GM12872 (cell line): Measurements from ENCODE around the gene FES.

Experiments used
- TF ChIP-seq, protein P1 (sequence below): IDR thresholded peaks from 3 replicates; pipeline ENCODE4 v1.5.1; 2011; ENCODE audit warnings: low read depth, mild to moderate bottlenecking, low read length, moderate library complexity; ENCODE audit not compliant: insufficient read depth

Gene FES

DNA sequence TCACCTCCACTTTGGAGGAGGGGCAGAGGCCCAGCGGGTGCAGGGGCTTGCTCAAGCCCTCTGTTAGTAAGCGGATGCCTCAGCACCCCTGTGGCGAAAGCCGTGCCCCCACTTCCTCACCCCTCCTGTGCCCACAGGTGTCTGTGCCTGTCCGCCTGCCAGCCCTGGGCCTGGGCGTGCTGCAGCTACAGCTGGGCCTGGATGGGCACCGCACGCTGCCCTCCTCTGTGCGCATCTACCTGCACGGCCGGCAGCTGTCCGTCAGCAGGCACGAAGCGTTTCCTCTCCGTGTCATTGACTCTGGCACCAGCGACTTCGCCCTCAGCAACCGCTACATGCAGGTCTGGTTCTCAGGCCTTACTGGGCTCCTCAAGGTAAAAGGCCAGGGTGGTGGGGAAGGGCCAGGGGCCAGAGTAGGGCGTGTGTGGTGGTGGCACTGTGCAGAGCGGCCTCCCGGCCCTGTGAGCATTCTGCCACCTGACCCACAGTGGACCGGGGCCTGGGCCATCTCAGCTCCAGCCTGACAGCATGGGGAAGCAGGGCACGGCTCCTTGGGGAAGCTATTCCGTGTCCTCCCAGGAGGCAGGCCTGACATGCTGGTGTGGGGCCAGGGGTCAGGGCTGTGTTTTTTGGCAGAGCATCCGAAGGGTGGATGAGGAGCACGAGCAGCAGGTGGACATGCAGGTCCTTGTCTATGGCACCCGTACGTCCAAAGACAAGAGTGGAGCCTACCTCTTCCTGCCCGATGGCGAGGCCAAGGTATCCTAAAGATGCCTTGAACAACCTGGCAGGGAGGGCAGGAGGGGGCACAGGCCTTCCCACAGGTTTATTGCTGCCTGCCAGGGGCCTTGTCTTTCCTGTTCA, 27.8 kb downstream of the FES start:
- TF ChIP-seq, protein P1, sequence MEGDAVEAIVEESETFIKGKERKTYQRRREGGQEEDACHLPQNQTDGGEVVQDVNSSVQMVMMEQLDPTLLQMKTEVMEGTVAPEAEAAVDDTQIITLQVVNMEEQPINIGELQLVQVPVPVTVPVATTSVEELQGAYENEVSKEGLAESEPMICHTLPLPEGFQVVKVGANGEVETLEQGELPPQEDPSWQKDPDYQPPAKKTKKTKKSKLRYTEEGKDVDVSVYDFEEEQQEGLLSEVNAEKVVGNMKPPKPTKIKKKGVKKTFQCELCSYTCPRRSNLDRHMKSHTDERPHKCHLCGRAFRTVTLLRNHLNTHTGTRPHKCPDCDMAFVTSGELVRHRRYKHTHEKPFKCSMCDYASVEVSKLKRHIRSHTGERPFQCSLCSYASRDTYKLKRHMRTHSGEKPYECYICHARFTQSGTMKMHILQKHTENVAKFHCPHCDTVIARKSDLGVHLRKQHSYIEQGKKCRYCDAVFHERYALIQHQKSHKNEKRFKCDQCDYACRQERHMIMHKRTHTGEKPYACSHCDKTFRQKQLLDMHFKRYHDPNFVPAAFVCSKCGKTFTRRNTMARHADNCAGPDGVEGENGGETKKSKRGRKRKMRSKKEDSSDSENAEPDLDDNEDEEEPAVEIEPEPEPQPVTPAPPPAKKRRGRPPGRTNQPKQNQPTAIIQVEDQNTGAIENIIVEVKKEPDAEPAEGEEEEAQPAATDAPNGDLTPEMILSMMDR, result no peak

DNA sequence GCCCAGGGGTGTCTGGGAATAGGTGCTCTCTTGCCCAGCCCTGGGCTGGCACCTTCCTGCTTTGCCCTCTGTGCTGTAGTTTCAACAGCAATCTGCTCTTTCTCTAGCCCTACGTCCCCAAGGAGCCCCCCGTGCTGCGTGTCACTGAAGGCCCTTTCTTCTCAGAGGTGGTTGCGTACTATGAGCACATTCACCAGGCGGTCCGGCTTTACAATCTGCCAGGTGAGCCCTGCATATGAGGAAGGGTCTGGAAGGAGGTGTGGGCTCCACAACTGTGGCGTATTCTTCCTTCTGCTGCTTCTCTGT, 28.4 kb downstream of the FES start:
- TF ChIP-seq, protein P1, result no peak

DNA sequence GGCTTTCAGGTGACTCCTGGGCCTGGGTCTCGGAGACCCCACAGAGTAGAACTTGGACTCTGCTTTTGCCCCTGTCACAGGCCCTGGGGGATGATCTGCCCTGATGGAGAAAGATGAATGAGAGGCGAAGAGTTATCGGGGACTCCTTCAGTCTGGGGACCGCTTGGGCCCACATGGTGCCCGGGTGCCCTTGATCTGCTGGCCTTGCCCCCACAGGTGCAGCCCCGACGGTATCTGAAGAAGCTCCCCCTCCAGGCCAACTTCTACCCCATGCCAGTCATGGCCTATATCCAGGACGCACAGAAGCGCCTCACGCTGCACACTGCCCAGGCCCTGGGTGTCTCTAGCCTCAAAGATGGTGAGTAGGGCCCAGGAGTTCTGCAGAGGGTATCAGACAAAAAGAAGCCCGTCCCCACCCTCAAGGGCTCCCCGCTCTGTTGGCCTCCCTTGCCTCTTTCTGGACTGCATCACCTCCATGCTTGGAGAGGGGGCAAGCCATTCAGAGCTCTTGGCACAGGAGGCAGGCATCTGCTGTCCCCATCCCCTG, 29.2 kb downstream of the FES start:
- TF ChIP-seq, protein P1, result no peak

DNA sequence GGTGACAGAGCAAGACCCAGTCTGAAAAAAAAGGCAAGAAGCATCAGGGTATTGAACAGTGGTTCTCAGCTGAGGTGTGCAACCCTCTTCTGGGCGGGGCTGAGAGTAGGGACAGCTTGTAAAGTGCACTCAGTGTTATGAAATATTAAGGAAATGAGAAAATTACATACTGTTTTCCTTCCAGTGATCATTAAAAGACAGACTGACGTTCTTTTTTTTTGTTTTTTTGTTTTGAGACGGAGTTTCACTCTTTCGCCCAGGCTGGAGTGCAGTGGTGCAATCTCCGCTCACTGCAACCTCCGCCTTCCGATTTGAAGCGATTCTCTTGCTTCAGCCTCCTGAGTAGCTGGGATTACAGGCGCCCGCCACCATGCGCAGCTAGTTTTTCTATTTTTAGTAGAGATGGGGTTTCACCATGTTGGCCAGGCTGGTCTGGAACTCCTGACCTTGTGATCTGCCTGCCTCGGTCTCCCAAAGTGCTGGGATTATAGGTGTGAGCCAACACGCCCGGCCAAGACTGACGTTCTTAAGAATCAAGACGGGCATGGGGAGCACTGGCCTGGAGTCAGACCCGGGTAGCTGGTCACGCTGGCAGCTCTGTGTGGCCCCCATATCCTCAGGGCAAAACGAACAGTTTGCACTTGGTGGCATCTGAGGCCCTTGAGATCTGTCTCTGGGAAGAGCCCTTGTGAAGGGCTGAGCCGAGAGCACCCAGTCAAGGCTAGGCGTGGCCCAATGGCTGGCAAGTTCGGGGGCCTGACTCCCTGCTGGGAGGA, 30.2 kb downstream of the FES start:
- TF ChIP-seq, protein P1, result no peak

DNA sequence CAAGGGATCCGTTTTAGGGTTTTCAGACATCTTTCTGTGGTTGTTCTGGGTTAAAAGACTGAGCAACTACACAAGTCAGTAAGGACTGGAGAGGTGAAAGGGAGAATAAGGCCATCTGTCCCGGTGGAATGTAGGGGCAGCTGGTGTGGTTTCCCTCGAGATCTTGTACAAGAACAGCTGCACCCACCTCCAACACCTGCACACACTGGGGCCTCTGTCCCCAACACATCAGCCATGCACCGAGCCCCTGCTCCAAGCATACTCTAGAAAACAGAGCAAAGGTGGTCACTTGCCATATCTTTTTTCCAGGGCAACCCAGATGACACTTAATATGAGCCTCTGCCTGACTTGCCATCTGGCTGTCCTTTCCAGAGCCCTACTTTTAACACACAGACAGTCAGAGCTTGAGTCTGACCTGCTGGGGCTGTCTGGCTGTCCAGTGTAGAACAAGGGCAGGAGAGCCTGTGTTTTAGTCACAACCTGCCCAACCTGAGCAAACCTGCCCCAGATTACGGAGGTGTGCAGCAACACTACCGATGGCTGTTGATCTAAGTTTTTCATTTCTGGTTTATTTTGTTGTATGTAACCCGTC, 31.0 kb downstream of the FES start:
- TF ChIP-seq, protein P1, result no peak

DNA sequence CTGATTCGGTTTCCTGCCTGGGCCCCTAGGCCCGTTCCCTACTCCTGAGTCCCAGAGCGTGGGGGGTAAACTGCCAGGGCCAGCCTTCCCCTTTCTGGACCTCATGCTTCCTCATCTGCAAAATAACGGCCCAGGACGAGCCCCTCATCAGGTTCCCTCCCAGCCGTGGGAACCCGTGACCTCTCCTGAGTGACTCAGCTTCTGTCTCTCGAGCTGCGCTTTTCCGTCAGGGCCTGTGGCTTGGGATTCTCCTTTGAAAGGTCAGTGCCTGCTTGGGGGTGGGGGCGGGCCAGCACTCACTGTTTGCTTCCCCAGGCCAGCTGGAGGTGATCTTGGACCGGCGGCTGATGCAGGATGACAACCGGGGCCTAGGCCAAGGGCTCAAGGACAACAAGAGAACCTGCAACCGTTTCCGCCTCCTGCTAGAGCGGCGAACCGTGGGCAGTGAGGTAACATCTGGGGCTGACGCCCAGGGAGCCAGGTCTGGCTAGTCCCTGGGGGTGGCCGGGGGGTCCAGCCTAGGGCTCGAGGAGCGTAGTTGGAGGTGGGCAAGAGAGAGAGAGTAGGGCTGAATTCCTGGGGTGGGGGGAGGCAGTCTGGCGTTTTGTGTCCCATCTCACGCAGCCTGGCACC, 31.6 kb downstream of the FES start:
- TF ChIP-seq, protein P1, result no peak

DNA sequence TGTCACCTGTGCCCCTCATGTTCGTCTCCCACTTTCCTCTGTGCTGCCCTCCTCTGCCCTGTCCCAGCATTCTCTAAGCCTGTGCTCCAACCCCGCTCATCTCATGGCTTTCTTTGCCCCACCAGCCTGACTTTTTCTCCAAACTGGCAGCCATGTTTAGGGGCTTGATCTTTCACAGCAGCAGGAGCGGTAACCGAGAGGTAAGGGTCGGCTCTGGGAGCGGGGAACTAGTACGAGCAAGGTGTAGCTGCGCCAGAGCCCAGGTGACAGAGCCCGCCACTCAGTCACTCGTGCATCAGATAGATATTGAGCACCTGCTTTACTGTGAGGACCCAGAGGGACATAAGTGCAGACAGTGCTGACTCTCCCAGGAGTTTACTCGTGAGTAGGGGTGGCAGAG, 32.2 kb downstream of the FES start:
- TF ChIP-seq, protein P1, result no peak
